Omental fat pad (tissue), 4 donors: Measurements from ENCODE around the gene PRND. TPM values are rescaled to one million over a fixed set of nuclear protein-coding genes. Genes with fewer than 3 reads are reported as not detected.
"Not testable (repeated sequence)": the region's sequence is repeated elsewhere in the genome, so short reads cannot be mapped to it uniquely, and the experiment has no call there.

Source experiments
- ATAC-seq: fragments of 150-250 bp; one replicate; pipeline ENCODE4 v1.9.1; 2016; ENCODE audit warnings: mild to moderate bottlenecking, moderate library complexity; ENCODE audit not compliant: low FRiP score
- DNase-seq: peaks from one replicate; pipeline ENCODE4 v3.0.0-alpha.2; 2019; ENCODE audit warnings: low spot score
- total RNA-seq, 4 donors: library from RNA; depleted of rRNA; stranded (reverse); fragments of >200 nt; gene quantifications; one replicate each; pipeline ENCODE4 v1.1.0, GENCODE V29; 2016
- TF ChIP-seq, protein P1 (sequence below), 3 donors: fragments of 450-650 bp; IDR thresholded peaks; one replicate each; pipeline ENCODE4 v1.5.1; 2016 to 2017; ENCODE audit warnings: antibody characterized with exemption in 3 of 3, mild to moderate bottlenecking in 3 of 3, moderate library complexity in 2 of 3

PRND gene
- total RNA-seq, 4 donors from 2014 or later = 0.09 TPM; not detected in 3

- no peak for DNase-seq
- TF ChIP-seq, protein P1, sequence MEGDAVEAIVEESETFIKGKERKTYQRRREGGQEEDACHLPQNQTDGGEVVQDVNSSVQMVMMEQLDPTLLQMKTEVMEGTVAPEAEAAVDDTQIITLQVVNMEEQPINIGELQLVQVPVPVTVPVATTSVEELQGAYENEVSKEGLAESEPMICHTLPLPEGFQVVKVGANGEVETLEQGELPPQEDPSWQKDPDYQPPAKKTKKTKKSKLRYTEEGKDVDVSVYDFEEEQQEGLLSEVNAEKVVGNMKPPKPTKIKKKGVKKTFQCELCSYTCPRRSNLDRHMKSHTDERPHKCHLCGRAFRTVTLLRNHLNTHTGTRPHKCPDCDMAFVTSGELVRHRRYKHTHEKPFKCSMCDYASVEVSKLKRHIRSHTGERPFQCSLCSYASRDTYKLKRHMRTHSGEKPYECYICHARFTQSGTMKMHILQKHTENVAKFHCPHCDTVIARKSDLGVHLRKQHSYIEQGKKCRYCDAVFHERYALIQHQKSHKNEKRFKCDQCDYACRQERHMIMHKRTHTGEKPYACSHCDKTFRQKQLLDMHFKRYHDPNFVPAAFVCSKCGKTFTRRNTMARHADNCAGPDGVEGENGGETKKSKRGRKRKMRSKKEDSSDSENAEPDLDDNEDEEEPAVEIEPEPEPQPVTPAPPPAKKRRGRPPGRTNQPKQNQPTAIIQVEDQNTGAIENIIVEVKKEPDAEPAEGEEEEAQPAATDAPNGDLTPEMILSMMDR (IDR thresholded peaks at IDR 0.05) = no peak
- no peak for ATAC-seq
These were observed 27.6 kb upstream of the PRND start for GRCh38 chr20:4694076-4694475.

DNA sequence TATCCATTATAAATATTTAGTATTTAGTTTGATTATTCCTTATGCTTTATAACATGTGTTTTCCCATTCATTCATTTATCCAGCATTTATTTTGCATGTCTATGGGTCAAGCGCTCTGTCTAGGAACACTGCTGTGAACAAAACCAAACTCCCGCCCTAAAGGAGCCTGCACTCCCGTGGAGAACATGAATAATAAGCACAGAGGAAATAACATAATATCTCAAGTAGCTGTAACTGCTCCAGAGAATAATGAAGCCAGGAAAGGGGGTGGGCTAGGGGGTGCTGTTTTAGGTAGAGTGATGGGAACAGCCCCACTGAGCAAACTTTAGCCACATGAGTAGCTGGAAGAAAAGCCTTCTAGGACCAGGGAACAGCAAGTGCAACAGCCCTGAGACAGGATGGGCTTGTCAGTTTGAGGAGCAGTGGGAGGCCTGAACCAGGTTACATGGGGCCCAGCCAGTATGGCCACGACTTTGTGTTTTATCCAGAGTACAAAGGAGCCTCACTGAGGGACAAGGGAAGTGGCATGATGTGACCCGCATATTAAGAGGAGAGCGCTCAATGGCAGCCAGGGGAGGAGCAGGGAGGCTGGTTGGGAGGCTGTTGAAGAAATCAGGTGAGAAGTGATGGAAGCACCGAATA, 24.4 kb upstream of the PRND start:
- DNase-seq (no peak), ATAC-seq (no peak)
- TF ChIP-seq, protein P1 (IDR thresholded peaks at IDR 0.05) = no peak

GRCh38 chr20:4697831-4698221, 23.9 kb upstream of the PRND start:
- TF ChIP-seq, protein P1 (IDR thresholded peaks at IDR 0.05) = no peak
- no peak for DNase-seq
- no peak for ATAC-seq

GRCh38 chr20:4699216-4699615, 22.5 kb upstream of the PRND start:
- DNase-seq (no peak), ATAC-seq (no peak)
- TF ChIP-seq, protein P1 (IDR thresholded peaks at IDR 0.05) = no peak

DNA sequence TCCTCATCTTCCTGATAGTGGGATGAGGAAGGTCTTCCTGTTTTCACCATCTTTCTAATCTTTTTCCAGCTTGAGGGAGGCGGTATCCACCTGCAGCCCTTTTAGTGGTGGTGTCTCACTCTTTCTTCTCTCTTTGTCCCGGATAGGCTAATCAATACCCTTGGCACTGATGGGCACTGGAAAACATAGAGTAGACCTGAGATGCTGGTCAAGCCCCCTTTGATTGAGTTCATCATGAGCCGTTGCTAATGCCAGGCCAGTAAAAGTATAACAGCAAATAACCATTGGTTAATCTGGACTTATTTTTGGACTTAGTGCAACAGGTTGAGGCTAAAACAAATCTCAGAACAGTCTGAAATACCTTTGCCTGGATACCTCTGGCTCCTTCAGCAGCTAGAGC, 21.8 kb upstream of the PRND start:
- ATAC-seq (no peak), DNase-seq (no peak)
- TF ChIP-seq, protein P1 (IDR thresholded peaks at IDR 0.05) = no peak

GRCh38 chr20:4702562-4703280, 19.0 kb upstream of the PRND start:
- no peak for DNase-seq
- no peak for ATAC-seq
- TF ChIP-seq, protein P1 (IDR thresholded peaks at IDR 0.05) = no peak

DNA sequence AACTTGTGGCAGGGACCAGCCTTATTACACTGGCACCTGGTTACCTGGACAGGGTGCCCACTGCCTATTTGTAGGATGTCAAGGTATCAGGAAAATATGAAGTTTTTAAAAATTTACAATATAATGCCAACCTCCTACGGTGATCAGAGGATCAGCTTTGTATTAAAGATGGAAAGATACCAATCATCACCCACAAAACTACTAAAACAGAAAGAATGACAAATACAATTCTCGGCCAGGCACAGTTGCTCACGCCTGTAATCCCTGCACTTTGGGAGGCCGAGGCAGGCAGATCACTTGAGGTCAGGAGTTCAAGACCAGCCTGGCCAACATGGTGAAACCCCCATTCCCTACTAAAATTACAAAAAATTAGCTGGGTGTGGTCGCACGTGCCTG, 18.4 kb upstream of the PRND start:
- ATAC-seq (no peak), DNase-seq (no peak)
- TF ChIP-seq, protein P1 (IDR thresholded peaks at IDR 0.05) = no peak

GRCh38 chr20:4706941-4707340, 14.8 kb upstream of the PRND start:
- not testable (repeated sequence) for DNase-seq, ATAC-seq
